Endodermal cell (in vitro differentiated cells): ENCODE data around the gene HRH2. TPM values are rescaled to one million over a fixed set of nuclear protein-coding genes. Genes with fewer than 3 reads are reported as not detected.
A peak's percentile ranks its signal among the peaks of the same experiment; 100 is the strongest.

Source experiments
- DNase-seq: peaks from one replicate; pipeline ENCODE4 v3.0.0-alpha.2; 2017
- H3K27ac ChIP-seq: 2 replicates; pipeline ENCODE4 v1.5.1; 2013; ENCODE audit warnings: mild to moderate bottlenecking, low read depth, low read length, moderate library complexity
- H3K27me3 ChIP-seq: 2 replicates; pipeline ENCODE4 v1.6.1; 2013; ENCODE audit warnings: mild to moderate bottlenecking, low read length, moderate library complexity; ENCODE audit not compliant: insufficient read depth, control insufficient read depth, poor library complexity, severe bottlenecking
- H3K36me3 ChIP-seq: 2 replicates; pipeline ENCODE4 v1.7.0; 2013; ENCODE audit warnings: mild to moderate bottlenecking, low read length, moderate library complexity; ENCODE audit not compliant: control insufficient read depth, insufficient read depth
- H3K4me1 ChIP-seq: one replicate; pipeline ENCODE4 v1.7.0; 2013; ENCODE audit warnings: low read length; ENCODE audit not compliant: control insufficient read depth, insufficient read depth
- H3K4me3 ChIP-seq: 2 replicates; pipeline ENCODE4 v1.5.1; 2013; ENCODE audit warnings: mild to moderate bottlenecking, low read length, moderate library complexity
- H3K9ac ChIP-seq: 2 replicates; pipeline ENCODE4 v1.6.1; 2013; ENCODE audit warnings: mild to moderate bottlenecking, low read length, moderate library complexity; ENCODE audit not compliant: poor library complexity, severe bottlenecking; ENCODE audit errors: extremely low read depth
- H3K9me3 ChIP-seq: 2 replicates; pipeline ENCODE4 v1.6.1; 2013; ENCODE audit warnings: mild to moderate bottlenecking, low read length, moderate library complexity; ENCODE audit not compliant: control insufficient read depth
- H3K27ac Mint-ChIP-seq: 2 replicates; pipeline ENCODE4 v1.8.0; 2020; ENCODE audit warnings: mixed read lengths
- H3K27me3 Mint-ChIP-seq: 2 replicates; pipeline ENCODE4 v1.8.0; 2021; ENCODE audit warnings: mild to moderate bottlenecking, mixed read lengths; ENCODE audit not compliant: insufficient read depth
- H3K36me3 Mint-ChIP-seq: 2 replicates; pipeline ENCODE4 v1.8.0; 2020; ENCODE audit warnings: low read depth, mixed read lengths
- H3K4me1 Mint-ChIP-seq: 2 replicates; pipeline ENCODE4 v1.8.0; 2020; ENCODE audit warnings: mixed read lengths
- H3K4me3 Mint-ChIP-seq: 2 replicates; pipeline ENCODE4 v1.8.0; 2020; ENCODE audit warnings: mild to moderate bottlenecking, moderate library complexity, mixed read lengths
- H3K9me3 Mint-ChIP-seq: 2 replicates; pipeline ENCODE4 v1.8.0; 2020; ENCODE audit warnings: mild to moderate bottlenecking, mixed read lengths
- WGBS, 2 experiments: methylation state at CpG; one replicate each; pipeline versions ENCODE4 v1.1.5 to v1.1.7; 2013; ENCODE audit warnings: missing lambda C conversion rate in 2 of 2, mixed read lengths in 1 of 2; ENCODE audit not compliant: insufficient coverage in 1 of 2, insufficient read length in 1 of 2; 5-methylcytosine and 5-hydroxymethylcytosine counted together
- total RNA-seq, 2 donors: library from RNA; stranded (reverse); fragmentation: NEBNext Ultra II Directional in 1 of 2; extraction: Animal tissue kit (Norgen Biotek cat#: 25700) in 1 of 2; gene quantifications; 2 replicates in 1 of 2; 3 replicates in 1 of 2; pipeline ENCODE4 v1.2.1, GENCODE V29; 2021
- TF ChIP-seq, protein P1 (sequence below): fragments of 200-600 bp; sonication (generic); conservative IDR thresholded peaks from 2 replicates; pipeline ENCODE4 v1.5.0; 2021; ENCODE audit warnings: antibody characterized with exemption, mild to moderate bottlenecking

The HRH2 gene
- total RNA-seq, 2 donors from 2014 or later = 2.1 to 3.3 TPM

DNA sequence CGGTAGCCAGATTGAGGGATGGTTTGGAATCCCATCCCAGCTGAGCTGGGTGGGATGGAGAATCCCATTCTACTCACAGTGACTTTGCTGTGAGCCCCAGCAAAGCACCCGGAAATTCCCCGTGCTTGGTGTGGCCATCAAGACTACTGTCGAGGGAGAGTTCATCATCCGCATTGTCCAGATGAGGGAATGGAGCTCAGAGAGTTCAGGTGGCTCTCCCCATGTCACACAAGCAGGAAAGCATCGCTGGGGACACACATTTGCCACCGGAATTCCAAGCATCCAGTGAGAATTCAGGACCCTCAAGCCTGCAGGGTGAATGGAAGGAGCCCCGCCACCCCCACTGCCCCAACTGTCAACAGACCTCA, 54.4 kb downstream of the HRH2 start:
- TF ChIP-seq, protein P1, sequence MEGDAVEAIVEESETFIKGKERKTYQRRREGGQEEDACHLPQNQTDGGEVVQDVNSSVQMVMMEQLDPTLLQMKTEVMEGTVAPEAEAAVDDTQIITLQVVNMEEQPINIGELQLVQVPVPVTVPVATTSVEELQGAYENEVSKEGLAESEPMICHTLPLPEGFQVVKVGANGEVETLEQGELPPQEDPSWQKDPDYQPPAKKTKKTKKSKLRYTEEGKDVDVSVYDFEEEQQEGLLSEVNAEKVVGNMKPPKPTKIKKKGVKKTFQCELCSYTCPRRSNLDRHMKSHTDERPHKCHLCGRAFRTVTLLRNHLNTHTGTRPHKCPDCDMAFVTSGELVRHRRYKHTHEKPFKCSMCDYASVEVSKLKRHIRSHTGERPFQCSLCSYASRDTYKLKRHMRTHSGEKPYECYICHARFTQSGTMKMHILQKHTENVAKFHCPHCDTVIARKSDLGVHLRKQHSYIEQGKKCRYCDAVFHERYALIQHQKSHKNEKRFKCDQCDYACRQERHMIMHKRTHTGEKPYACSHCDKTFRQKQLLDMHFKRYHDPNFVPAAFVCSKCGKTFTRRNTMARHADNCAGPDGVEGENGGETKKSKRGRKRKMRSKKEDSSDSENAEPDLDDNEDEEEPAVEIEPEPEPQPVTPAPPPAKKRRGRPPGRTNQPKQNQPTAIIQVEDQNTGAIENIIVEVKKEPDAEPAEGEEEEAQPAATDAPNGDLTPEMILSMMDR = no peak
- Histone ChIP-seq H3K27ac (no peak overlapping the region), H3K27me3 (no peaks in the 10 kb centered on the region), H3K4me3 (no peak overlapping the region), H3K9ac (no peak overlapping the region), H3K4me1 (no peaks in the 10 kb centered on the region), H3K36me3 (no peaks in the 10 kb centered on the region), H3K9me3 (peaks cover 38% of the 10 kb centered on the region)
- no peak for DNase-seq
- H3K4me3 Mint-ChIP-seq = no peak overlapping the region
- H3K4me1 Mint-ChIP-seq = no peaks in the 10 kb centered on the region
- H3K27ac Mint-ChIP-seq = no peak overlapping the region
- H3K27me3 Mint-ChIP-seq = peaks cover 12% of the 10 kb centered on the region
- H3K9me3 Mint-ChIP-seq = peaks cover 58% of the 10 kb centered on the region
- 91% methylated on average over 7 to 8 of the region's 8 CpGs for WGBS, 2 experiments
- H3K36me3 Mint-ChIP-seq = peaks cover 15% of the 10 kb centered on the region

DNA sequence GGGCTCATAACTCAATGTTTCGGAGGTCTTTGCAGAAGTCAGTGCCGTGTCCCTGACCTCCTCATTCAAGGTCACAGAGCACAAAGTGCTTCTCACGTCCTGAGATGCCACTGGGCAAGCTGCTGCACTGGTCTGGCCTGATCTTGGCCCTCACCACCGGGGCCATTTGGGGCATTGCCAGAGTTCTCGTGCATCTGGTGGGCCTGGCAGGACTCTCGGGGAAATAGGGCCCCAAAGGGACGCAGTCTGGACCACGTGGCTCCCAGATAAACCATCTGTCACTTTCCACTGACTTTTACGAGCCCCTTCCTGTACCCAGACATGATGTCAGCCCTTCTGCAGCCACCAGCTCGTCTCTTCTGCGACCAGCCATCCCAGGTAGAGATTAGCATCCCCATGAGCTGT, 54.8 kb downstream of the HRH2 start:
- no peak overlapping the region for H3K4me3 Mint-ChIP-seq
- H3K36me3 ChIP-seq = no peaks in the 10 kb centered on the region
- TF ChIP-seq, protein P1 = no peak
- peaks cover 12% of the 10 kb centered on the region for H3K27me3 Mint-ChIP-seq
- WGBS, 2 experiments = 90 to 91% methylated on average over 8 to 11 of the region's 11 CpGs
- no peaks in the 10 kb centered on the region for H3K4me1 ChIP-seq
- H3K9me3 ChIP-seq = peaks cover 42% of the 10 kb centered on the region
- H3K9ac ChIP-seq = no peak overlapping the region
- peaks cover 18% of the 10 kb centered on the region for H3K36me3 Mint-ChIP-seq
- no peak overlapping the region for H3K4me3 ChIP-seq
- H3K27me3 ChIP-seq = no peaks in the 10 kb centered on the region
- peaks cover 62% of the 10 kb centered on the region for H3K9me3 Mint-ChIP-seq
- peak; percentile 43 for DNase-seq
- no peaks in the 10 kb centered on the region for H3K4me1 Mint-ChIP-seq
- no peak overlapping the region for H3K27ac ChIP-seq
- H3K27ac Mint-ChIP-seq = no peak overlapping the region

DNA sequence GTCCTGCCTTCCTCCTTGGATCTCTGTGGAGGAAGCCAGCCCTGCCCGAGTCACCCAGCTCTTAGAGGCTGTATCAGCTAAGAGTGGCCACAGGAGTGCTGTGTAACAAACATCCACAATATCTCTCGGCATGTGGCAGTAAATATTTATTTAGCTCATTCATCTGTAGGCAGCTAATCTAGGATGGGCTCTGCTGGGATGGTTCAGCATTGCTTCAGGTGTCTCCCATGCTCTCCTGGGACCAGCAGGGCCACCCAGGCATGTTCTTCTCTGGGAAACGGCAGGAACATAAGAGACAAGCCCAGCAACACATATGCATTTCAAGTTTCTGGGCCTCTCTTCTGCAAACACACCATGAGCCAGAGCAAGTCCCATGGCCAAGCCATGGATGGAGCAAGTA, 56.1 kb downstream of the HRH2 start:
- no peaks in the 10 kb centered on the region for H3K36me3 ChIP-seq
- H3K27ac ChIP-seq = no peak overlapping the region
- peaks cover 5% of the 10 kb centered on the region for H3K4me1 ChIP-seq
- no peaks in the 10 kb centered on the region for H3K27me3 ChIP-seq
- no peak overlapping the region for H3K9ac ChIP-seq
- TF ChIP-seq, protein P1 = no peak
- no peak overlapping the region for H3K4me3 ChIP-seq
- Mint-ChIP-seq H3K4me3 (no peak overlapping the region), H3K4me1 (peaks cover 3% of the 10 kb centered on the region), H3K27ac (no peak overlapping the region), H3K9me3 (peaks cover 65% of the 10 kb centered on the region), H3K36me3 (peaks cover 18% of the 10 kb centered on the region), H3K27me3 (peaks cover 12% of the 10 kb centered on the region)
- DNase-seq = peak; percentile 7
- WGBS, 2 experiments = 91 to 94% methylated on average over 2 to 3 of the region's 3 CpGs
- H3K9me3 ChIP-seq = peaks cover 47% of the 10 kb centered on the region
